Liver (tissue), 9 donors: ENCODE results near the gene HAND2. TPM values are rescaled to one million over a fixed set of nuclear protein-coding genes. Genes with fewer than 3 reads are reported as not detected.

Source experiments
- DNase-seq: peaks from one replicate; pipeline ENCODE4 v3.0.0-alpha.2; 2017; ENCODE audit warnings: low spot score
- H3K27ac ChIP-seq, 2 donors: one replicate each; pipeline ENCODE4 v1.7.0; 2013; ENCODE audit warnings: inconsistent platforms in 2 of 2, low read length in 2 of 2, control low read depth in 1 of 2, low read depth in 1 of 2, mild to moderate bottlenecking in 1 of 2
- H3K27me3 ChIP-seq, 4 donors: one replicate each; pipeline versions ENCODE4 v1.6.1 to v1.7.0; 2013; ENCODE audit warnings: low read length in 3 of 4, inconsistent platforms in 1 of 4, mild to moderate bottlenecking in 1 of 4, moderate library complexity in 1 of 4; ENCODE audit not compliant: control insufficient read depth in 4 of 4, insufficient read depth in 4 of 4
- H3K36me3 ChIP-seq, 4 donors: one replicate each; pipeline versions ENCODE4 v1.6.1 to v1.7.0; 2013; ENCODE audit warnings: low read length in 3 of 4, mild to moderate bottlenecking in 3 of 4, low read depth in 1 of 4, moderate library complexity in 1 of 4; ENCODE audit not compliant: control insufficient read depth in 4 of 4, insufficient read depth in 3 of 4
- H3K4me1 ChIP-seq, 4 donors: one replicate each; pipeline versions ENCODE4 v1.6.1 to v1.7.0; 2013; ENCODE audit warnings: low read length in 3 of 4, mild to moderate bottlenecking in 3 of 4, moderate library complexity in 1 of 4; ENCODE audit not compliant: control insufficient read depth in 4 of 4, insufficient read depth in 4 of 4
- H3K4me3 ChIP-seq, 3 donors: one replicate each; pipeline versions ENCODE4 v1.6.1 to v1.7.0; 2013; ENCODE audit warnings: low read length in 3 of 3, control low read depth in 1 of 3, low read depth in 1 of 3, mild to moderate bottlenecking in 1 of 3
- H3K9ac ChIP-seq, 2 donors: one replicate each; pipeline ENCODE4 v1.7.0; 2013; ENCODE audit warnings: low read length in 2 of 2, mild to moderate bottlenecking in 2 of 2, moderate library complexity in 2 of 2, control low read depth in 1 of 2, low read depth in 1 of 2
- H3K9me3 ChIP-seq, 4 donors: one replicate each; pipeline versions ENCODE4 v1.6.1 to v1.7.0; 2013; ENCODE audit warnings: low read length in 3 of 4; ENCODE audit not compliant: control insufficient read depth in 4 of 4
- EGR1 ChIP-seq, 2 donors: IDR thresholded peaks; 2 replicates each; pipeline ENCODE4 v1.6.1; 2016 to 2018; ENCODE audit warnings: antibody characterized with exemption in 2 of 2, low read depth in 2 of 2
- FOXA1 ChIP-seq: IDR thresholded peaks from 2 replicates; pipeline ENCODE4 v1.6.1; 2016; ENCODE audit warnings: antibody characterized with exemption
- FOXA2 ChIP-seq: IDR thresholded peaks from 2 replicates; pipeline ENCODE4 v1.6.1; 2016; ENCODE audit warnings: antibody characterized with exemption
- GABPA ChIP-seq, 2 donors: IDR thresholded peaks in 1 of 2; conservative IDR thresholded peaks in 1 of 2; 2 replicates each; pipeline ENCODE4 v1.6.1; 2016; ENCODE audit warnings: antibody characterized with exemption in 2 of 2, mild to moderate bottlenecking in 1 of 2, moderate library complexity in 1 of 2
- HNF4G ChIP-seq: IDR thresholded peaks from 2 replicates; pipeline ENCODE4 v1.6.1; 2016; ENCODE audit warnings: antibody characterized with exemption
- JUND ChIP-seq, 2 donors: IDR thresholded peaks; 2 replicates each; pipeline ENCODE4 v1.6.1; 2016; ENCODE audit warnings: antibody characterized with exemption in 2 of 2
- NR2F2 ChIP-seq: IDR thresholded peaks from 2 replicates; pipeline ENCODE4 v1.6.1; 2016; ENCODE audit warnings: antibody characterized with exemption
- RAD21 ChIP-seq, 2 donors: IDR thresholded peaks; 2 replicates each; pipeline ENCODE4 v1.6.1; 2016; ENCODE audit warnings: antibody characterized with exemption in 2 of 2, mild to moderate bottlenecking in 2 of 2
- RXRA ChIP-seq, 2 donors: IDR thresholded peaks; 2 replicates each; pipeline ENCODE4 v1.6.1; 2017 to 2018; ENCODE audit warnings: antibody characterized with exemption in 2 of 2, mild to moderate bottlenecking in 1 of 2
- TAF1 ChIP-seq: conservative IDR thresholded peaks from 2 replicates; pipeline ENCODE4 v1.6.1; 2016; ENCODE audit warnings: antibody characterized with exemption, mild to moderate bottlenecking
- YY1 ChIP-seq: IDR thresholded peaks from 2 replicates; pipeline ENCODE4 v1.6.1; 2016; ENCODE audit warnings: antibody characterized with exemption, mild to moderate bottlenecking
- WGBS: extraction: QIAGEN DNeasy Blood & Tissue Kit; methylation state at CpG from one replicate; pipeline ENCODE4 v1.1.7; 2013; 5-methylcytosine and 5-hydroxymethylcytosine counted together
- polyA plus RNA-seq, 2 donors: library from polyadenylated mRNA; stranded (reverse) in 1 of 2; unstranded in 1 of 2; fragments of 200-250 nt in 1 of 2; fragments of >200 nt in 1 of 2; fragmentation: Nextera tagmentation in 1 of 2; extraction: Ambion mirVana in 1 of 2; gene quantifications; one replicate each; pipeline versions ENCODE4 v1.2.1 to v1.2.3, GENCODE V29; 2013 to 2015
- total RNA-seq, 2 donors: library from RNA; depleted of rRNA; stranded (reverse); fragments of >200 nt; gene quantifications; one replicate each; pipeline ENCODE4 v1.2.3, GENCODE V29; 2014
- TF ChIP-seq, protein P1 (sequence below): IDR thresholded peaks from 2 replicates; pipeline ENCODE4 v1.6.1; 2016; ENCODE audit warnings: antibody characterized with exemption
- TF ChIP-seq, protein P2 (sequence below): fragments of 150-350 bp; IDR thresholded peaks from 2 replicates; pipeline ENCODE4 v1.5.1; 2017; ENCODE audit warnings: improper control_type of control experiment, low read depth, low read length; ENCODE audit not compliant: missing input control
- TF ChIP-seq, protein P3 (sequence below): IDR thresholded peaks from 2 replicates; pipeline ENCODE4 v1.6.1; 2016; ENCODE audit warnings: antibody characterized with exemption
- donor health status: healthy.
- donor health status: healthy.
- donor health status: healthy.
- donor health status: healthy.
- donor health status: healthy.

Gene HAND2
- total and polyA plus RNA-seq, 4 donors = 2.1 to 4.7 (median 3.7) TPM

DNA sequence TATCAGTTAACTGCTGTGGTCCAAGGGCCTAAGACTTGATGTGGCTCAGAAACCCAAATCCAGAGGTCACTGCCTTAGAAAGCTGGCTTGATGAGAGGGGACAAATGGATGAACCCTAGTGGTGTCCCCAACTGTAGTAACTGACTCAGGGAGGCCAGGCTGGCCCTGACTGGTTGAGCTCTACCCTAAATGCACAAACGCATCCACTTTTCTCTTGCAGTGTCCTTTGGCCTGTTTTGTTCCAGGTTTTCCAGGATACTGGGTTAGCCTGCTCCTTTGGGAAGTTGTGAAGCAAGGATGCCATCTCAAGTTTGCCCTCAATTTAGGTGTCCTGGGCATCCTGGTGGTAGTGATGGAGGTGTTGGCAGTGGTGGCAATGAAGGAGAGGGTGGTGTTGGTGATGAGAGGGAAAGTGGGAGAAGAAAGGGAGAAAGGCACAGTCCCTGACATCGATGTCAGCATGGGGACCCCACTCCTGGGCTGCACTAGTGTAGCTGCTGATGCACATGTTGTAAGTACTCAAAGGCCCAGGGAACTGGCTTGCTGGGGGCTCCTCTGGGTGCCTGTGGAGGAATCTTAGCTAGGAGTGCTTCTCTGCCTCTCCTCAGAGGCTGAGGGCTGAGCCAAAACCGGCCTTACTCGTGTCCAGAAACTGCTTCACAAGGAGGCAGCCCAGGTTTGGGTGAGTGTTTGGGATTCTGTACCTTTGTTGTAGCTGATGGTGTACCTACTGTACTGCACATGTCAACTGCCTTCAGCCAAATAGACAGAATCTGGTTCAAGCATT is 2.9 kb upstream of the HAND2 start (continued):
- TF ChIP-seq HNF4G (no peak), JUND (IDR thresholded peaks at IDR 0.05) (no peak), GABPA (IDR thresholded peaks at IDR 0.05 in 1 of 2, conservative IDR thresholded peaks at IDR 0.05 in 1 of 2) (no peak)

DNA sequence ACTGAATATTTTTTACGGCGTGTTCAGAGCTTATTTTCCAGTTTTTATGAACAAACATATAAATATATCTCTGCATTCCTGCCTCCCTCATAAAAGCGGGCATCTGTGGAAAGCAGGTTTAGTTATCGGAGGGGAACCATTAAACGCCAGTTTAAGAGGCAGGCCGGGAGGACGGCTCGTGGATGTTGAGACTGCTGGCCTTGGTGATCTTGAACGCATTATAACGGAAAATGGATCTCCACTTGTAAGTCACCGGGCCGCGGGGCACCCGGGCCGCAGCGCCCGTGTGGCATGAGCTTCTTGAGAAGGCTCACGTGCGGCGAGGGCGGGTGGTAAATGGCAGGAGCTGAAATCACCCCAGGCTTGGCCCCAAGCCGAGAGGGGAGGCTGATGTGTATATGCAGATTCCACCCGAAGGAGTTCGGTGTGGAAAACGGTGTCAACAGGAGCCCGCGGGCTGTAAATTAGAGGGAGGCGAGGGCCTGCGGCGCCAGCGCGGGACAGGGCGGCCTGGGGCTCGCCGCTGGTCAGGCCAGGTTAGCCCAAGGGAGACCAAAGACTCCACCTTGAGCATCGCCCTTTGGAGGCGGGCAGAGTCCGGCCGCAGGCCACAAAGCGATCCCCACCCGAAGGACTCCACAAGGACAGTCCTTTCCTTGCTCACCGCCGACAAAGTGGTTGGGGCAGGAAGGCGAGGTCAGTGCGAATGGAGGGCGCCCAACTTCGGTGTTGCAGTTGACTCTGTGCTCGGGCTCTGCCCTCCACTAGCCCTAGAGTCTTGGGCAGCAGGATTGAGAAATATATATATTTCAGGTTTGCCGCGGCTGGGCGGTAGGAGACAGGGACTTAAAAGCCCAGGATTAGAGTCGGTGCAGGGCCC is 1.3 kb upstream of the HAND2 start:
- Histone ChIP-seq H3K9ac (no peak overlapping the region), H3K27me3 (peaks cover 9 to 35% (median 21%) of the 10 kb centered on the region in 4 donors), H3K9me3 (no peaks in the 10 kb centered on the region), H3K27ac (peak overlapping the region; percentile 59 to 62), H3K4me3 (peak overlapping the region in 1 of 3 donors; percentile 45), H3K36me3 (no peaks in the 10 kb centered on the region), H3K4me1 (peaks cover 2 to 12% (median 8%) of the 10 kb centered on the region in 4 donors)
- DNase-seq = no peak
- WGBS = 8% methylated on average over 52 of the region's 52 CpGs
- TF ChIP-seq, protein P1, sequence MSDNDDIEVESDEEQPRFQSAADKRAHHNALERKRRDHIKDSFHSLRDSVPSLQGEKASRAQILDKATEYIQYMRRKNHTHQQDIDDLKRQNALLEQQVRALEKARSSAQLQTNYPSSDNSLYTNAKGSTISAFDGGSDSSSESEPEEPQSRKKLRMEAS = no peak
- no peak for TF ChIP-seq FOXA1

DNA sequence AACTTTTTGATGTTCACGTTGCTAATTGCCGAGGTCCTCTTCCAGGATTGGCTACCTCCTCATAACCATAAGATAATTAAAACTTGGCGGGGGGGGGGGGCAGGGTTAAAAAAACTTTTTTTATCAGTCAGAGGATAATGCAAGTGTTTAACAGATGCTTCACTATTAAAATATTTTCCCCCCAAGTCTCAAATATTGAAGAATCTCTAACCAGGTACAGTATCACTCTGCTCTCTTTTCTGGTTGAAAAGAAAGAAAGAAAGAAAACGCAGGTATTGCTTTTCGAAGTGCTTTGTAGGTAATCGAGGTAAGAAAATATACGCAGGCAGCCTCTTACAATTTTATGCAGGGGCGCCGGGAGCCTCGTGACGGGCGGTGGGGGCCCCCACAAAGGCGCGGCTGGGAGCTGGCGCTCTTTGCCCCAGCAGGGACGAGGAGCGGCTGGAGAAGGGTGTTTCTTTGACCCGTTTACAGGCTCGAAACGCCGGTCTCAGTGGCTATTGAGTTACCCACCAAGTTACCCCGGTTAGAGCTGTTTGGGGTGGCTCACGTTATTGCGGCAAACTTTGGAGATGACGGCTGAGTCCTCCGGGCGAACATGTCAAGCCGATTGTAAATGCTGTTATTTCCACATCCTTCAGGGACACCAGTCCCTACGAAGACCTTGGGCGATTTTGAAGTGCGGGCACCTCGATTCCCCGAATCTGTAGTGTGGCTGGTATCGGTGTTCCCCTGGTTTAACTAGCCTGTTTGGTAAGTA is 477 bp upstream of the HAND2 start:
- no peak for DNase-seq
- peak overlapping the region in 2 of 3 donors; percentile 2 to 45 for H3K4me3 ChIP-seq

More for the DNA sequence above, 477 bp upstream of the HAND2 start:
- WGBS = 4% methylated on average over 34 of the region's 34 CpGs
- peak overlapping the region; percentile 56 to 59 for H3K27ac ChIP-seq
- no peaks in the 10 kb centered on the region for H3K9me3 ChIP-seq
- H3K27me3 ChIP-seq = peaks cover 9 to 37% (median 21%) of the 10 kb centered on the region in 4 donors
- TF ChIP-seq, protein P2, sequence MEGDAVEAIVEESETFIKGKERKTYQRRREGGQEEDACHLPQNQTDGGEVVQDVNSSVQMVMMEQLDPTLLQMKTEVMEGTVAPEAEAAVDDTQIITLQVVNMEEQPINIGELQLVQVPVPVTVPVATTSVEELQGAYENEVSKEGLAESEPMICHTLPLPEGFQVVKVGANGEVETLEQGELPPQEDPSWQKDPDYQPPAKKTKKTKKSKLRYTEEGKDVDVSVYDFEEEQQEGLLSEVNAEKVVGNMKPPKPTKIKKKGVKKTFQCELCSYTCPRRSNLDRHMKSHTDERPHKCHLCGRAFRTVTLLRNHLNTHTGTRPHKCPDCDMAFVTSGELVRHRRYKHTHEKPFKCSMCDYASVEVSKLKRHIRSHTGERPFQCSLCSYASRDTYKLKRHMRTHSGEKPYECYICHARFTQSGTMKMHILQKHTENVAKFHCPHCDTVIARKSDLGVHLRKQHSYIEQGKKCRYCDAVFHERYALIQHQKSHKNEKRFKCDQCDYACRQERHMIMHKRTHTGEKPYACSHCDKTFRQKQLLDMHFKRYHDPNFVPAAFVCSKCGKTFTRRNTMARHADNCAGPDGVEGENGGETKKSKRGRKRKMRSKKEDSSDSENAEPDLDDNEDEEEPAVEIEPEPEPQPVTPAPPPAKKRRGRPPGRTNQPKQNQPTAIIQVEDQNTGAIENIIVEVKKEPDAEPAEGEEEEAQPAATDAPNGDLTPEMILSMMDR = no peak
- TF ChIP-seq TAF1 (no peak), FOXA2 (no peak), YY1 (no peak), GABPA (IDR thresholded peaks at IDR 0.05 in 1 of 2, conservative IDR thresholded peaks at IDR 0.05 in 1 of 2) (no peak), RXRA (IDR thresholded peaks at IDR 0.05) (no peak), NR2F2 (no peak), EGR1 (IDR thresholded peaks at IDR 0.05; ENCODE audit: low read depth in 2 of 2) (no peak), RAD21 (IDR thresholded peaks at IDR 0.05) (no peak)
- TF ChIP-seq, protein P1 = no peak
- TF ChIP-seq, protein P3, sequence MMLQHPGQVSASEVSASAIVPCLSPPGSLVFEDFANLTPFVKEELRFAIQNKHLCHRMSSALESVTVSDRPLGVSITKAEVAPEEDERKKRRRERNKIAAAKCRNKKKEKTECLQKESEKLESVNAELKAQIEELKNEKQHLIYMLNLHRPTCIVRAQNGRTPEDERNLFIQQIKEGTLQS = no peak
- H3K9ac ChIP-seq = no peak overlapping the region
- peaks cover 2 to 12% (median 8%) of the 10 kb centered on the region in 4 donors for H3K4me1 ChIP-seq
- H3K36me3 ChIP-seq = no peaks in the 10 kb centered on the region
